Measurements from ENCODE around the gene NRP2.

The NRP2 gene

DNA sequence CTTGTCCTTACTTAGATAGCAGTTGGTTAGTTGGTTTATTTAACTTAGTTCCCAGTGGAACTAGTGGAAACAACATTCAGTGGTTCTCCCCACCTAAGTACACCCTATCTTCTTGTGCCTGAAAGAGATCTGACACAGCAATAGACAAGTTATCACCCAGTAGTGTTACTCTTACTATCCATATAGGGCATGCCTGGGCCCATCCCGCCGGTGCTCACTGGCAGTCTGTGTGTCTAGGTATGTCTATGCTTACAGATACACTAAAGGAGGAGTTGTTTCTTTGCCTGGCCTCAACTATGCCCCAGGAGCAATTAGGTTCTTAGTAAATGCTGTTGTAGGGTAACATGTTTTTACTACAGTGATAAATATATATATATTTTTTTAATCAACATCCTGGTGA, 12.0 kb upstream of the NRP2 start:
- TF ChIP-seq FOXM1 (IDR thresholded peaks at IDR 0.05; ENCODE audit: borderline replicate concordance, low read depth) (no peak), NFIC (IDR thresholded peaks at IDR 0.05) (no peak), EP300 (IDR thresholded peaks at IDR 0.05; ENCODE audit: borderline replicate concordance) (no peak), TEAD4 (IDR thresholded peaks at IDR 0.05) (no peak), TAF1 (IDR thresholded peaks at IDR 0.05; ENCODE audit: low read depth) (no peak), EGR1 (IDR thresholded peaks at IDR 0.05) (no peak), RAD21 (IDR thresholded peaks at IDR 0.05; ENCODE audit: low read depth) (no peak), TCF12 (IDR thresholded peaks at IDR 0.05; ENCODE audit: low read depth) (no peak), CREB1 (IDR thresholded peaks at IDR 0.05; ENCODE audit: low read depth) (no peak)
- TF ChIP-seq, protein P1, sequence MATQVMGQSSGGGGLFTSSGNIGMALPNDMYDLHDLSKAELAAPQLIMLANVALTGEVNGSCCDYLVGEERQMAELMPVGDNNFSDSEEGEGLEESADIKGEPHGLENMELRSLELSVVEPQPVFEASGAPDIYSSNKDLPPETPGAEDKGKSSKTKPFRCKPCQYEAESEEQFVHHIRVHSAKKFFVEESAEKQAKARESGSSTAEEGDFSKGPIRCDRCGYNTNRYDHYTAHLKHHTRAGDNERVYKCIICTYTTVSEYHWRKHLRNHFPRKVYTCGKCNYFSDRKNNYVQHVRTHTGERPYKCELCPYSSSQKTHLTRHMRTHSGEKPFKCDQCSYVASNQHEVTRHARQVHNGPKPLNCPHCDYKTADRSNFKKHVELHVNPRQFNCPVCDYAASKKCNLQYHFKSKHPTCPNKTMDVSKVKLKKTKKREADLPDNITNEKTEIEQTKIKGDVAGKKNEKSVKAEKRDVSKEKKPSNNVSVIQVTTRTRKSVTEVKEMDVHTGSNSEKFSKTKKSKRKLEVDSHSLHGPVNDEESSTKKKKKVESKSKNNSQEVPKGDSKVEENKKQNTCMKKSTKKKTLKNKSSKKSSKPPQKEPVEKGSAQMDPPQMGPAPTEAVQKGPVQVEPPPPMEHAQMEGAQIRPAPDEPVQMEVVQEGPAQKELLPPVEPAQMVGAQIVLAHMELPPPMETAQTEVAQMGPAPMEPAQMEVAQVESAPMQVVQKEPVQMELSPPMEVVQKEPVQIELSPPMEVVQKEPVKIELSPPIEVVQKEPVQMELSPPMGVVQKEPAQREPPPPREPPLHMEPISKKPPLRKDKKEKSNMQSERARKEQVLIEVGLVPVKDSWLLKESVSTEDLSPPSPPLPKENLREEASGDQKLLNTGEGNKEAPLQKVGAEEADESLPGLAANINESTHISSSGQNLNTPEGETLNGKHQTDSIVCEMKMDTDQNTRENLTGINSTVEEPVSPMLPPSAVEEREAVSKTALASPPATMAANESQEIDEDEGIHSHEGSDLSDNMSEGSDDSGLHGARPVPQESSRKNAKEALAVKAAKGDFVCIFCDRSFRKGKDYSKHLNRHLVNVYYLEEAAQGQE (IDR thresholded peaks at IDR 0.05; ENCODE audit: low read depth): no peak
- TF ChIP-seq, protein P2, sequence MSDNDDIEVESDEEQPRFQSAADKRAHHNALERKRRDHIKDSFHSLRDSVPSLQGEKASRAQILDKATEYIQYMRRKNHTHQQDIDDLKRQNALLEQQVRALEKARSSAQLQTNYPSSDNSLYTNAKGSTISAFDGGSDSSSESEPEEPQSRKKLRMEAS (IDR thresholded peaks at IDR 0.05): no peak
- TF ChIP-seq, protein P3, sequence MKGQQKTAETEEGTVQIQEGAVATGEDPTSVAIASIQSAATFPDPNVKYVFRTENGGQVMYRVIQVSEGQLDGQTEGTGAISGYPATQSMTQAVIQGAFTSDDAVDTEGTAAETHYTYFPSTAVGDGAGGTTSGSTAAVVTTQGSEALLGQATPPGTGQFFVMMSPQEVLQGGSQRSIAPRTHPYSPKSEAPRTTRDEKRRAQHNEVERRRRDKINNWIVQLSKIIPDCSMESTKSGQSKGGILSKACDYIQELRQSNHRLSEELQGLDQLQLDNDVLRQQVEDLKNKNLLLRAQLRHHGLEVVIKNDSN (IDR thresholded peaks at IDR 0.05): no peak

DNA sequence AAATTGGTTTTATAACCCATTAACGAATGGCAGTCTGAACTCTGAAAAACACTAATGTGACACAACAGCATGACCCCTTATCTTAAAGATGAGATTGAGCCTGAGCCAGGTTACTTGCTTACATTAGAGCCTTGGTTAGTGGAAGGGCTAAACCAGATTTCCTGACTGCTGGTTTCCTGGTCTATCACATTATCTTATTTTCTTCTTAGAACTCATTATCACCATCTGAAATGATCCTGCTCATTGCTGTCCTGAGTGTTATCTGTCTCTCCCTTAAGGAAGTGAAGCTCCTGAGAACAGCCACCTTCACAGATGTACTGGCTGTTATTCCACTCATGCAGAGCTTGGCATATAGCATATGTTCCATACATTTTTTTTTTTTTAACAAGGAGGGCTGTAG, 9.0 kb upstream of the NRP2 start:
- TF ChIP-seq ZBTB7A (IDR thresholded peaks at IDR 0.05; ENCODE audit: low read depth): no peak
- no peak for TF ChIP-seq EP300 (IDR thresholded peaks at IDR 0.05; ENCODE audit: borderline replicate concordance)
- no peak for TF ChIP-seq CREB1 (IDR thresholded peaks at IDR 0.05; ENCODE audit: low read depth)
- TF ChIP-seq TCF12 (IDR thresholded peaks at IDR 0.05; ENCODE audit: low read depth): no peak
- TF ChIP-seq, protein P3 (IDR thresholded peaks at IDR 0.05): no peak
- no peak for TF ChIP-seq CEBPB (IDR thresholded peaks at IDR 0.05)
- no peak for TF ChIP-seq YY1 (IDR thresholded peaks at IDR 0.05; ENCODE audit: low read depth)
- no peak for TF ChIP-seq RAD21 (IDR thresholded peaks at IDR 0.05; ENCODE audit: low read depth)
- TF ChIP-seq TAF1 (IDR thresholded peaks at IDR 0.05; ENCODE audit: low read depth): no peak
- no peak for TF ChIP-seq FOXM1 (IDR thresholded peaks at IDR 0.05; ENCODE audit: borderline replicate concordance, low read depth)
- TF ChIP-seq, protein P2 (IDR thresholded peaks at IDR 0.05): no peak
- TF ChIP-seq NFIC (IDR thresholded peaks at IDR 0.05): no peak
- no peak for TF ChIP-seq TEAD4 (IDR thresholded peaks at IDR 0.05)
- no peak for TF ChIP-seq EGR1 (IDR thresholded peaks at IDR 0.05)
- TF ChIP-seq, protein P1 (IDR thresholded peaks at IDR 0.05; ENCODE audit: low read depth): no peak

DNA sequence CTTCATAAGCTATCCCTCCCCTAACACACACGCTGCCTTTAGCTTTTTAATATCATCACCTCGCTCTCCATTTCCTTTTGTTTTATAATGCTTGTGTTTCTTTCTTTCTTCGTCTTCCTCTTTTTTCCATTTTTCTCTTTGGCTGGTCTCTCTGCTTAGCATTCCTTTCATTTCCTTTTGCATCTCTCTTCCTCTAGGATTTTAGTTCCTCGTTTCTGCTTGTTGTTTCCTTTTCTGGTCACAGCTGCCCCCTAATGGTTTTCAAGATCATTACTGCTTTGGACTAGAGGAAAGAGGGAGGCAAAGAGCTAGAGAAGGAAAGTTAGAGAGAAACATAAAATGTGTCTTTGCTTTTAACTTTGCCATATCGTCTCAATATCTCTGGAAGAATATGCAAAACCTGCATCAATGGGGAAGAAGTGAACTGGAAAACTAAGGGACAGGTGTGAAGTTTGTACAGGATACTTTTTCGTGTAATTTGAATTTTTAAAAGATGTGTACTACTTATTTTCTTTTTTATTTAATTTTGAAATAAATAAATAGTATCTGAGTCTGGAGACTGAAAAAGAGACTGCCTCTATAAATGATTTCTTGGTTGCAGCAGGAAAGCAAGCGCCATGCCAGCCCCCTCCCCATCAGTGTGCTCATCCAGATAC, 6.3 kb upstream of the NRP2 start:
- TF ChIP-seq RAD21 (IDR thresholded peaks at IDR 0.05; ENCODE audit: low read depth) (peak; percentile 92), EGR1 (IDR thresholded peaks at IDR 0.05) (no peak)

DNA sequence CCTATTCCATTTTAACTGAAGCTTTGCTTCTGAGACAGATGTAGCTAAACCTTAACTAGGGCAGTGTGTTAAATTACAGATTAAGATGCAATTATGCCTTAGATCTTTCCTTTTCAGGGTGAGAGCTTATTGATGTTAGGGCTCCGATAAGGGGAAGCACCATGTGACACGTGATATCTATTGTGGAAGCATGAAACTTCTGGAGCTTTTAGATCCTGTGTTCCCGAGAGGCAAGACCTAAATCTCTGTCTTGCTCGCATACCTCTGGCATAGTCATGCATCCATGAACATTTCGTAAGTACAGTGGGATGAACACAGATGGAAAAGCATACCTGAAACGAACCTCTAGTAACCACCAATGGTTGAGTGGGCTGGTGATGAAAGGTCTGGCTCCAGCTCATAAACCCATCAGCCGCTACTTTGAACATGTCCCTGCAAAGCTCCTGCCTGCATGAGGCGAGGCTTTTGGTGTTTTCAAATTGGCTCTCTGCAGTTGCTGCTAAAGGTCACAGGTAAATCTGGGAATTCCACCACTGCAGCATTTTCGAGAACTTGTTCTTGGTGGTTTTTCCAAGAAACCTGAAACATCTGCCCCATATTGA, 3.7 kb upstream of the NRP2 start:
- TF ChIP-seq, protein P2 (IDR thresholded peaks at IDR 0.05): no peak
- TF ChIP-seq TEAD4 (IDR thresholded peaks at IDR 0.05): no peak
- TF ChIP-seq CREB1 (IDR thresholded peaks at IDR 0.05; ENCODE audit: low read depth): no peak
- TF ChIP-seq, protein P1 (IDR thresholded peaks at IDR 0.05; ENCODE audit: low read depth): no peak
- TF ChIP-seq, protein P3 (IDR thresholded peaks at IDR 0.05): no peak
- TF ChIP-seq RAD21 (IDR thresholded peaks at IDR 0.05; ENCODE audit: low read depth): no peak
- no peak for TF ChIP-seq EGR1 (IDR thresholded peaks at IDR 0.05)
